GM23338 (cell line): ENCODE measurements around the gene PKDCC. TPM values are rescaled to one million over a fixed set of nuclear protein-coding genes. Genes with fewer than 3 reads are reported as not detected.

Source experiments
- ATAC-seq: fragments of 200-7000 bp; cut with Tn5 transposase; 3 replicates; pipeline ENCODE4 v1.9.1; 2020
- DNase-seq: peaks from one replicate; pipeline ENCODE4 v3.0.0-alpha.2; 2015; ENCODE audit warnings: low spot score
- H2AFZ ChIP-seq: fragments of 200-600 bp; sonication (generic); 2 replicates; pipeline ENCODE4 v1.8.0; 2016; ENCODE audit warnings: antibody characterized with exemption, mild to moderate bottlenecking, moderate library complexity
- H3F3A ChIP-seq: fragments of 200-600 bp; sonication (generic); replicated peaks from 2 replicates; pipeline ENCODE4 v1.8.0; 2017; ENCODE audit warnings: antibody characterized with exemption, mixed run types, low read depth
- H3K27ac ChIP-seq: fragments of 200-600 bp; sonication (generic); 2 replicates; pipeline ENCODE4 v1.6.1; 2016; ENCODE audit warnings: low read depth
- H3K27me3 ChIP-seq: fragments of 200-600 bp; sonication (generic); 2 replicates; pipeline ENCODE4 v1.8.0; 2016; ENCODE audit warnings: mild to moderate bottlenecking, mixed run types, moderate library complexity; ENCODE audit not compliant: insufficient read depth
- H3K36me3 ChIP-seq: fragments of 200-600 bp; sonication (generic); 2 replicates; pipeline ENCODE4 v1.8.0; 2016; ENCODE audit warnings: mild to moderate bottlenecking; ENCODE audit not compliant: insufficient read depth
- H3K4me1 ChIP-seq: fragments of 200-600 bp; sonication (generic); 2 replicates; pipeline ENCODE4 v1.8.0; 2016; ENCODE audit warnings: mild to moderate bottlenecking, moderate library complexity; ENCODE audit not compliant: insufficient read depth
- H3K4me2 ChIP-seq: fragments of 200-600 bp; sonication (generic); 2 replicates; pipeline ENCODE4 v1.7.1; 2017; ENCODE audit warnings: mixed run types
- H3K4me3 ChIP-seq: fragments of 200-600 bp; sonication (generic); 2 replicates; pipeline ENCODE4 v1.6.1; 2016; ENCODE audit warnings: mixed run types
- H3K79me2 ChIP-seq: fragments of 200-600 bp; sonication (generic); replicated peaks from 2 replicates; pipeline ENCODE4 v1.8.0; 2017; ENCODE audit warnings: mild to moderate bottlenecking; ENCODE audit not compliant: insufficient read depth
- H3K9me2 ChIP-seq: fragments of 200-600 bp; sonication (generic); 2 replicates; pipeline ENCODE4 v1.8.0; 2017; ENCODE audit not compliant: insufficient read depth
- H4K20me1 ChIP-seq: fragments of 200-600 bp; sonication (generic); replicated peaks from 2 replicates; pipeline ENCODE4 v1.8.0; 2017; ENCODE audit warnings: mild to moderate bottlenecking; ENCODE audit not compliant: insufficient read depth
- H3K27ac Mint-ChIP-seq: 2 replicates; pipeline ENCODE4 v1.8.0; 2020; ENCODE audit warnings: inconsistent platforms, mild to moderate bottlenecking, moderate library complexity, mixed read lengths
- H3K27me3 Mint-ChIP-seq: 3 replicates; pipeline ENCODE4 v1.8.0; 2022; ENCODE audit warnings: low read depth, mild to moderate bottlenecking, moderate library complexity, mixed read lengths, inconsistent platforms; ENCODE audit not compliant: insufficient read depth, poor library complexity
- H3K36me3 Mint-ChIP-seq: 3 replicates; pipeline ENCODE4 v1.8.0; 2021; ENCODE audit warnings: low read depth, mild to moderate bottlenecking, inconsistent platforms, moderate library complexity, mixed read lengths
- H3K4me1 Mint-ChIP-seq: 3 replicates; pipeline ENCODE4 v1.8.0; 2020; ENCODE audit warnings: mild to moderate bottlenecking, inconsistent platforms, mixed read lengths
- H3K4me3 Mint-ChIP-seq: 3 replicates; pipeline ENCODE4 v1.8.0; 2021; ENCODE audit warnings: moderate library complexity, mild to moderate bottlenecking, inconsistent platforms, mixed read lengths
- H3K9me3 Mint-ChIP-seq: 3 replicates; pipeline ENCODE4 v1.8.0; 2020; ENCODE audit warnings: moderate library complexity, mild to moderate bottlenecking, inconsistent platforms, mixed read lengths
- EZH2 ChIP-seq: fragments of 200-600 bp; sonication (generic); IDR thresholded peaks from one replicate; pipeline ENCODE4 v1.8.0; 2017; ENCODE audit warnings: antibody characterized with exemption, mild to moderate bottlenecking, low read depth; ENCODE audit not compliant: unreplicated experiment
- NANOG ChIP-seq: IDR thresholded peaks from 2 replicates; pipeline ENCODE4 v1.6.1; 2016; ENCODE audit warnings: antibody characterized with exemption, borderline replicate concordance
- POLR2AphosphoS5 ChIP-seq: IDR thresholded peaks from 2 replicates; pipeline ENCODE4 v1.6.1; 2016; ENCODE audit warnings: antibody characterized with exemption, low read depth
- STAT1 ChIP-seq: IDR thresholded peaks from one replicate; pipeline ENCODE4 v1.6.1; 2016; ENCODE audit warnings: antibody characterized with exemption; ENCODE audit not compliant: unreplicated experiment
- ZNF331 ChIP-seq: fragments of 250-450 bp; sonication (Bioruptor Pico); IDR thresholded peaks from 2 replicates; pipeline ENCODE4 v1.5.0; 2020; ENCODE audit warnings: low read depth, mild to moderate bottlenecking, moderate library complexity
- polyA plus RNA-seq: library from polyadenylated mRNA; unstranded; fragments of >200 nt; fragmentation: Nextera tagmentation; extraction: Ambion mirVana; gene quantifications from 2 replicates; pipeline ENCODE4 v1.2.1, GENCODE V29; 2016
- total RNA-seq: library from RNA; depleted of rRNA; stranded (reverse); fragments of >200 nt; shearing (Covaris generic); gene quantifications from 2 replicates; pipeline ENCODE4 v1.2.3, GENCODE V29; 2014
- TF ChIP-seq, protein P1 (sequence below): IDR thresholded peaks from one replicate; pipeline ENCODE4 v1.6.1; 2018; ENCODE audit warnings: antibody characterized with exemption; ENCODE audit not compliant: unreplicated experiment
- TF ChIP-seq, protein P2 (sequence below): IDR thresholded peaks from 2 replicates; pipeline ENCODE4 v1.6.1; 2016; ENCODE audit warnings: antibody characterized with exemption
- TF ChIP-seq, protein P3 (sequence below), 2 experiments: fragments of 200-600 bp in 1 of 2; sonication (generic) in 1 of 2; conservative IDR thresholded peaks; 2 replicates each; pipeline versions ENCODE4 v1.5.1 to v1.6.1; 2016 to 2017; ENCODE audit warnings: antibody characterized with exemption in 2 of 2, low read depth in 2 of 2, mild to moderate bottlenecking in 2 of 2, moderate library complexity in 1 of 2

The PKDCC gene
- total and polyA plus RNA-seq, 2 experiments from 2014 or later = 7.0 to 44.8 TPM

DNA sequence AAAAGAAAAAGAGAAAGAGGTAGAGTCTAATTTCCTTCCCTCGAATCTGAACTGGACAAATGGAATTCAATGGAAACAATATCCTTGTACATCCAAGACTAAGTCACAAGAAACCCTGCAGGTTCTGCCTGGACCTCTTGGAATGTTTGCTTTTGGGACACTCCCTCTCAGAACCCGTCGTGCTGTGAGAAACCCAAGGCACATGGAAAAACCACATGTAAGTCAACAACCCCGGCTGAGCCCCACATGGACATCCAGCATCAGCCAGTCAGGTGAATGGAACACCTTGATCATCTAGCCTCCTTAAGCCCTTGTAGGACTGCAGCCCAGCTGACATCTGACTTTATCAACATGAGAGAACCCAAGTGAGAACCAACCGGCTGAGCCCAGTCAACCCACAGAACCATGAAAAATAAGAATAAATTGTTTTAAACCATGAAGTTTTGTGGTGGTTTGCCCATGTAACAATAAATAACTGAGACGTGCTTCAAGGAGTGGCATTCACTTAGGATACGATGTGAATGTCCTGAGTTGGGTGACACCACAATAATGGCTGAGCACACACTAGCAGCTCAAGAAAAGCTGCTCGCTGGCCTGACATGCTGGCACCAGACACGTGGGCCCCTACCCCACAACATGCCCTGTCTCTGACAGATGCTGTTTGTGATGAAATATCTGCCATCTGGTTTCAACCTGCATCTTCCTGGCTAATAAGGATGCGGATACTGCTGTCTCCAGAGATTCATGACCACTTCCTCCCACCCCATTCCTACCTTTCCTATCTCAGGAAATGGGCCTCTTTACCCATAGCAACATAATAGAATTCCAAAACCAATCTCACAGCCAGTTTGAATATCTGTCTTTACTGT, 28.8 kb downstream of the PKDCC start:
- TF ChIP-seq, protein P1, sequence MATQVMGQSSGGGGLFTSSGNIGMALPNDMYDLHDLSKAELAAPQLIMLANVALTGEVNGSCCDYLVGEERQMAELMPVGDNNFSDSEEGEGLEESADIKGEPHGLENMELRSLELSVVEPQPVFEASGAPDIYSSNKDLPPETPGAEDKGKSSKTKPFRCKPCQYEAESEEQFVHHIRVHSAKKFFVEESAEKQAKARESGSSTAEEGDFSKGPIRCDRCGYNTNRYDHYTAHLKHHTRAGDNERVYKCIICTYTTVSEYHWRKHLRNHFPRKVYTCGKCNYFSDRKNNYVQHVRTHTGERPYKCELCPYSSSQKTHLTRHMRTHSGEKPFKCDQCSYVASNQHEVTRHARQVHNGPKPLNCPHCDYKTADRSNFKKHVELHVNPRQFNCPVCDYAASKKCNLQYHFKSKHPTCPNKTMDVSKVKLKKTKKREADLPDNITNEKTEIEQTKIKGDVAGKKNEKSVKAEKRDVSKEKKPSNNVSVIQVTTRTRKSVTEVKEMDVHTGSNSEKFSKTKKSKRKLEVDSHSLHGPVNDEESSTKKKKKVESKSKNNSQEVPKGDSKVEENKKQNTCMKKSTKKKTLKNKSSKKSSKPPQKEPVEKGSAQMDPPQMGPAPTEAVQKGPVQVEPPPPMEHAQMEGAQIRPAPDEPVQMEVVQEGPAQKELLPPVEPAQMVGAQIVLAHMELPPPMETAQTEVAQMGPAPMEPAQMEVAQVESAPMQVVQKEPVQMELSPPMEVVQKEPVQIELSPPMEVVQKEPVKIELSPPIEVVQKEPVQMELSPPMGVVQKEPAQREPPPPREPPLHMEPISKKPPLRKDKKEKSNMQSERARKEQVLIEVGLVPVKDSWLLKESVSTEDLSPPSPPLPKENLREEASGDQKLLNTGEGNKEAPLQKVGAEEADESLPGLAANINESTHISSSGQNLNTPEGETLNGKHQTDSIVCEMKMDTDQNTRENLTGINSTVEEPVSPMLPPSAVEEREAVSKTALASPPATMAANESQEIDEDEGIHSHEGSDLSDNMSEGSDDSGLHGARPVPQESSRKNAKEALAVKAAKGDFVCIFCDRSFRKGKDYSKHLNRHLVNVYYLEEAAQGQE = no peak
- TF ChIP-seq ZNF331 (CRISPR knock-in tag) = peak; percentile 66
- Mint-ChIP-seq H3K36me3 (no peaks in the 10 kb centered on the region; the same call in 2 of the 3 replicates), H3K27me3 (peaks cover 12% of the 10 kb centered on the region), H3K9me3 (no peaks in the 10 kb centered on the region; the same call in 2 of the 3 replicates), H3K4me1 (peaks cover 11% of the 10 kb centered on the region), H3K27ac (no peak overlapping the region), H3K4me3 (no peak overlapping the region)
- Histone ChIP-seq H3K27me3 (no peaks in the 10 kb centered on the region), H3K36me3 (no peaks in the 10 kb centered on the region), H3K9me2 (peaks cover 13% of the 10 kb centered on the region), H3K27ac (no peak overlapping the region), H3F3A (no peaks in the 10 kb centered on the region), H2AFZ (no peak overlapping the region), H3K4me3 (no peak overlapping the region), H4K20me1 (no peaks in the 10 kb centered on the region), H3K4me2 (no peak overlapping the region), H3K4me1 (no peaks in the 10 kb centered on the region; the same call in none of the 2 replicates), H3K79me2 (no peaks in the 10 kb centered on the region)
- no peak for DNase-seq
- ATAC-seq = no peak

DNA sequence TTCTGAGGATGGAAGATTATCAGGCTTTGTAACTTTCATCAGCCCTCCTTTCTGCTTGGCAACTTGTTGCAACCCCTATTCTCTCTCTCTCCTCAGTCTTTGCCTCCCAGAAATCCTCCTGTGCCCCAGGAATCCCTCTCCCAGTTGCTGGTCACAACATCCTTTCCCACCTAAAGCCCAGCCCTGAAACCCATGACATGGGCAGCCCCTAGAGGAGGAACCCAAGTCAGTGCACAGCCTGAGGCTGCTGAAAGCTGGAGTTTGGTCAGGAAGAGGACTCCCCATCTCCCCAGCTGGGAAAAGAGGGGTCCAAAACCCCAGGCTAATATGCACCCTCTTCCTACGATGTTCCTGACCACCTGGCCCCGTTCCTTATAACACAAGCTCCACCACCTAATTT, 29.5 kb downstream of the PKDCC start:
- H4K20me1 ChIP-seq = no peaks in the 10 kb centered on the region
- no peak overlapping the region; the same call in 1 of the 2 replicates for H3K27ac Mint-ChIP-seq
- H3K4me3 Mint-ChIP-seq = no peak overlapping the region
- no peaks in the 10 kb centered on the region for H3F3A ChIP-seq
- H3K27me3 ChIP-seq = no peaks in the 10 kb centered on the region
- no peaks in the 10 kb centered on the region; the same call in 2 of the 3 replicates for H3K36me3 Mint-ChIP-seq
- peaks cover 9% of the 10 kb centered on the region for H3K27me3 Mint-ChIP-seq
- no peak for DNase-seq
- no peak overlapping the region for H2AFZ ChIP-seq
- no peak overlapping the region for H3K4me3 ChIP-seq
- no peaks in the 10 kb centered on the region; the same call in 2 of the 3 replicates for H3K9me3 Mint-ChIP-seq
- H3K4me1 Mint-ChIP-seq = peaks cover 9% of the 10 kb centered on the region
- H3K9me2 ChIP-seq = peaks cover 13% of the 10 kb centered on the region
- peak; percentile 24; the same call in 2 of the 3 replicates for ATAC-seq
- no peak overlapping the region for H3K4me2 ChIP-seq
- H3K36me3 ChIP-seq = no peaks in the 10 kb centered on the region
- TF ChIP-seq, protein P2, sequence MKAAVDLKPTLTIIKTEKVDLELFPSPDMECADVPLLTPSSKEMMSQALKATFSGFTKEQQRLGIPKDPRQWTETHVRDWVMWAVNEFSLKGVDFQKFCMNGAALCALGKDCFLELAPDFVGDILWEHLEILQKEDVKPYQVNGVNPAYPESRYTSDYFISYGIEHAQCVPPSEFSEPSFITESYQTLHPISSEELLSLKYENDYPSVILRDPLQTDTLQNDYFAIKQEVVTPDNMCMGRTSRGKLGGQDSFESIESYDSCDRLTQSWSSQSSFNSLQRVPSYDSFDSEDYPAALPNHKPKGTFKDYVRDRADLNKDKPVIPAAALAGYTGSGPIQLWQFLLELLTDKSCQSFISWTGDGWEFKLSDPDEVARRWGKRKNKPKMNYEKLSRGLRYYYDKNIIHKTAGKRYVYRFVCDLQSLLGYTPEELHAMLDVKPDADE = no peak
- TF ChIP-seq, protein P1 = no peak
- TF ChIP-seq EZH2 (no peak), NANOG (no peak), STAT1 (no peak), POLR2AphosphoS5 (no peak)
- TF ChIP-seq, protein P3, sequence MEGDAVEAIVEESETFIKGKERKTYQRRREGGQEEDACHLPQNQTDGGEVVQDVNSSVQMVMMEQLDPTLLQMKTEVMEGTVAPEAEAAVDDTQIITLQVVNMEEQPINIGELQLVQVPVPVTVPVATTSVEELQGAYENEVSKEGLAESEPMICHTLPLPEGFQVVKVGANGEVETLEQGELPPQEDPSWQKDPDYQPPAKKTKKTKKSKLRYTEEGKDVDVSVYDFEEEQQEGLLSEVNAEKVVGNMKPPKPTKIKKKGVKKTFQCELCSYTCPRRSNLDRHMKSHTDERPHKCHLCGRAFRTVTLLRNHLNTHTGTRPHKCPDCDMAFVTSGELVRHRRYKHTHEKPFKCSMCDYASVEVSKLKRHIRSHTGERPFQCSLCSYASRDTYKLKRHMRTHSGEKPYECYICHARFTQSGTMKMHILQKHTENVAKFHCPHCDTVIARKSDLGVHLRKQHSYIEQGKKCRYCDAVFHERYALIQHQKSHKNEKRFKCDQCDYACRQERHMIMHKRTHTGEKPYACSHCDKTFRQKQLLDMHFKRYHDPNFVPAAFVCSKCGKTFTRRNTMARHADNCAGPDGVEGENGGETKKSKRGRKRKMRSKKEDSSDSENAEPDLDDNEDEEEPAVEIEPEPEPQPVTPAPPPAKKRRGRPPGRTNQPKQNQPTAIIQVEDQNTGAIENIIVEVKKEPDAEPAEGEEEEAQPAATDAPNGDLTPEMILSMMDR (conservative IDR thresholded peaks at IDR 0.05; ENCODE audit: low read depth in 2 of 2) = peak in 1 of 2 experiments; percentile 51; a peak in 2 of 4 replicates
- H3K4me1 ChIP-seq = no peaks in the 10 kb centered on the region; the same call in none of the 2 replicates
- no peaks in the 10 kb centered on the region for H3K79me2 ChIP-seq
- no peak overlapping the region for H3K27ac ChIP-seq
